ENCODE results near the gene HOXD12. TPM values are rescaled to one million over a fixed set of nuclear protein-coding genes. Genes with fewer than 3 reads are reported as not detected.

HOXD12 gene
- polyA plus RNA-seq, 1 donor from 2014 or later: not detected

DNA sequence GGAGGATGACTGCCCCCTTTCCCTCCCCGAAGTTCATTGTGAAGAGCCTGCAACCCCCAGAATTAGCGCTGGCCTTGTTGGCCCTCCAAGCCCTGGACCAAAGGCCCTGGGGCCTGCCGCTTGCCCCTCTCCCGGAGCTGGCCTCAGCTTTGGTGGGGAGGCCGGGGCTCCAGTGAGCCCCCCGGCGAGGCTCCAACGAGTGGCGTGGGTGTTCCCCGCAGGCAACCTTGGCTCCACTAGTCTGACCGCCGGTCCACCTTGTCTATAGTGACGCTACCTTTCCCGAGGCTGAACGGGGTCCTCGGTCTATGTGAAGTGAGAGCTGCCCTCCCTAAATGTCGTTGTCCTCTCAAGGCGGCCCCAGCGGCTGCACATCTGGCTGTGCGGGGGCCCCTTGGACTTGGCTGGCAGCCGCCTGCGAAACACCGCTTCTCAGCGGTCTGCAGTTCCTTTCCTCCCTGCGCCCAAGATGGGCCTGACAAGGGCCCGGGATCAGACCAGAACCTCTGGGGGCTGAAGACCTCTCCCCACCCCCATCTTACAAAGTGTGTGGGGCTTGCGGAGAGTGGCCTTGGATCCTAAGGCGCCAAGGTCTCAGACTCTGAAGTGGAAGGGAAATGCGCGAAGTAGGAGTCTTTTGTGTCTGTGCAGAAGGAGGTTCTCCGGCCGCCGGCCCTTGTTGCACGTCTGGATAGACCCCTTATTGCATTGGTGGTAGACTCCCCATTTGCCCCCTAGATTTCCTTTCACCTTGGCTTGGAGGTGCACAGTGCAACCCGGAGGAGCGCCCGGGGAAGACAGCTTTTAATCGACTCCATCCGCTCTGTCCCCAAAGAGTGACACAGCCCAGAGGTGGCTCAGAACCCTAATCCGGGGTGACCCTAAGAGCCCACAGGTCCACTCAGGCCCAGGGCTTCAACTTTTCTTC is 13.0 kb downstream of the HOXD12 start:
- H2AFZ ChIP-seq (ENCODE audit: low read depth, low read length): no peak overlapping the region
- no peaks in the 10 kb centered on the region for H3K9me2 ChIP-seq (ENCODE audit: insufficient read depth, low read length)
- no peak overlapping the region for H3K4me2 ChIP-seq (ENCODE audit: low read length)
- peaks cover 29% of the 10 kb centered on the region for H3K9me3 ChIP-seq (ENCODE audit: low read length)
- no peaks in the 10 kb centered on the region for H3F3A ChIP-seq (ENCODE audit: insufficient read depth, low read length, poor library complexity, severe bottlenecking)
- no peak overlapping the region for H3K27ac ChIP-seq (ENCODE audit: low read length)
- H3K27me3 ChIP-seq (ENCODE audit: insufficient read depth, low read depth, low read length): peaks cover 98% of the 10 kb centered on the region
- H3K36me3 ChIP-seq (ENCODE audit: insufficient read depth, low read length): no peaks in the 10 kb centered on the region
- TF ChIP-seq POLR2AphosphoS5 (IDR thresholded peaks at IDR 0.05): no peak
- TF ChIP-seq TAF1 (IDR thresholded peaks at IDR 0.05; ENCODE audit: low read depth): no peak
- TF ChIP-seq MXI1 (conservative IDR thresholded peaks at IDR 0.05; ENCODE audit: poor library complexity, severe bottlenecking): no peak
- TF ChIP-seq SMC3 (conservative IDR thresholded peaks at IDR 0.05; ENCODE audit: poor library complexity): no peak
- no peak for TF ChIP-seq EP300 (conservative IDR thresholded peaks at IDR 0.05; ENCODE audit: poor library complexity, severe bottlenecking)
- TF ChIP-seq, protein P1, sequence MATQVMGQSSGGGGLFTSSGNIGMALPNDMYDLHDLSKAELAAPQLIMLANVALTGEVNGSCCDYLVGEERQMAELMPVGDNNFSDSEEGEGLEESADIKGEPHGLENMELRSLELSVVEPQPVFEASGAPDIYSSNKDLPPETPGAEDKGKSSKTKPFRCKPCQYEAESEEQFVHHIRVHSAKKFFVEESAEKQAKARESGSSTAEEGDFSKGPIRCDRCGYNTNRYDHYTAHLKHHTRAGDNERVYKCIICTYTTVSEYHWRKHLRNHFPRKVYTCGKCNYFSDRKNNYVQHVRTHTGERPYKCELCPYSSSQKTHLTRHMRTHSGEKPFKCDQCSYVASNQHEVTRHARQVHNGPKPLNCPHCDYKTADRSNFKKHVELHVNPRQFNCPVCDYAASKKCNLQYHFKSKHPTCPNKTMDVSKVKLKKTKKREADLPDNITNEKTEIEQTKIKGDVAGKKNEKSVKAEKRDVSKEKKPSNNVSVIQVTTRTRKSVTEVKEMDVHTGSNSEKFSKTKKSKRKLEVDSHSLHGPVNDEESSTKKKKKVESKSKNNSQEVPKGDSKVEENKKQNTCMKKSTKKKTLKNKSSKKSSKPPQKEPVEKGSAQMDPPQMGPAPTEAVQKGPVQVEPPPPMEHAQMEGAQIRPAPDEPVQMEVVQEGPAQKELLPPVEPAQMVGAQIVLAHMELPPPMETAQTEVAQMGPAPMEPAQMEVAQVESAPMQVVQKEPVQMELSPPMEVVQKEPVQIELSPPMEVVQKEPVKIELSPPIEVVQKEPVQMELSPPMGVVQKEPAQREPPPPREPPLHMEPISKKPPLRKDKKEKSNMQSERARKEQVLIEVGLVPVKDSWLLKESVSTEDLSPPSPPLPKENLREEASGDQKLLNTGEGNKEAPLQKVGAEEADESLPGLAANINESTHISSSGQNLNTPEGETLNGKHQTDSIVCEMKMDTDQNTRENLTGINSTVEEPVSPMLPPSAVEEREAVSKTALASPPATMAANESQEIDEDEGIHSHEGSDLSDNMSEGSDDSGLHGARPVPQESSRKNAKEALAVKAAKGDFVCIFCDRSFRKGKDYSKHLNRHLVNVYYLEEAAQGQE (IDR thresholded peaks at IDR 0.05; ENCODE audit: borderline replicate concordance): no peak
- no peak for TF ChIP-seq EZH2 (IDR thresholded peaks at IDR 0.05; ENCODE audit: borderline replicate concordance, insufficient read depth, low read length, poor library complexity, severe bottlenecking)
- TF ChIP-seq, protein P2, sequence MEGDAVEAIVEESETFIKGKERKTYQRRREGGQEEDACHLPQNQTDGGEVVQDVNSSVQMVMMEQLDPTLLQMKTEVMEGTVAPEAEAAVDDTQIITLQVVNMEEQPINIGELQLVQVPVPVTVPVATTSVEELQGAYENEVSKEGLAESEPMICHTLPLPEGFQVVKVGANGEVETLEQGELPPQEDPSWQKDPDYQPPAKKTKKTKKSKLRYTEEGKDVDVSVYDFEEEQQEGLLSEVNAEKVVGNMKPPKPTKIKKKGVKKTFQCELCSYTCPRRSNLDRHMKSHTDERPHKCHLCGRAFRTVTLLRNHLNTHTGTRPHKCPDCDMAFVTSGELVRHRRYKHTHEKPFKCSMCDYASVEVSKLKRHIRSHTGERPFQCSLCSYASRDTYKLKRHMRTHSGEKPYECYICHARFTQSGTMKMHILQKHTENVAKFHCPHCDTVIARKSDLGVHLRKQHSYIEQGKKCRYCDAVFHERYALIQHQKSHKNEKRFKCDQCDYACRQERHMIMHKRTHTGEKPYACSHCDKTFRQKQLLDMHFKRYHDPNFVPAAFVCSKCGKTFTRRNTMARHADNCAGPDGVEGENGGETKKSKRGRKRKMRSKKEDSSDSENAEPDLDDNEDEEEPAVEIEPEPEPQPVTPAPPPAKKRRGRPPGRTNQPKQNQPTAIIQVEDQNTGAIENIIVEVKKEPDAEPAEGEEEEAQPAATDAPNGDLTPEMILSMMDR (IDR thresholded peaks at IDR 0.05; ENCODE audit: poor library complexity, severe bottlenecking): no peak
- no peak for TF ChIP-seq RAD21 (conservative IDR thresholded peaks at IDR 0.05)
- H3K9ac ChIP-seq (ENCODE audit: low read length): no peak overlapping the region
- H3K4me3 ChIP-seq (ENCODE audit: low read length): no peak overlapping the region
- H4K20me1 ChIP-seq (ENCODE audit: insufficient read depth): no peaks in the 10 kb centered on the region
- no peaks in the 10 kb centered on the region for H3K79me2 ChIP-seq (replicated peaks; ENCODE audit: insufficient read depth, low read length)

DNA sequence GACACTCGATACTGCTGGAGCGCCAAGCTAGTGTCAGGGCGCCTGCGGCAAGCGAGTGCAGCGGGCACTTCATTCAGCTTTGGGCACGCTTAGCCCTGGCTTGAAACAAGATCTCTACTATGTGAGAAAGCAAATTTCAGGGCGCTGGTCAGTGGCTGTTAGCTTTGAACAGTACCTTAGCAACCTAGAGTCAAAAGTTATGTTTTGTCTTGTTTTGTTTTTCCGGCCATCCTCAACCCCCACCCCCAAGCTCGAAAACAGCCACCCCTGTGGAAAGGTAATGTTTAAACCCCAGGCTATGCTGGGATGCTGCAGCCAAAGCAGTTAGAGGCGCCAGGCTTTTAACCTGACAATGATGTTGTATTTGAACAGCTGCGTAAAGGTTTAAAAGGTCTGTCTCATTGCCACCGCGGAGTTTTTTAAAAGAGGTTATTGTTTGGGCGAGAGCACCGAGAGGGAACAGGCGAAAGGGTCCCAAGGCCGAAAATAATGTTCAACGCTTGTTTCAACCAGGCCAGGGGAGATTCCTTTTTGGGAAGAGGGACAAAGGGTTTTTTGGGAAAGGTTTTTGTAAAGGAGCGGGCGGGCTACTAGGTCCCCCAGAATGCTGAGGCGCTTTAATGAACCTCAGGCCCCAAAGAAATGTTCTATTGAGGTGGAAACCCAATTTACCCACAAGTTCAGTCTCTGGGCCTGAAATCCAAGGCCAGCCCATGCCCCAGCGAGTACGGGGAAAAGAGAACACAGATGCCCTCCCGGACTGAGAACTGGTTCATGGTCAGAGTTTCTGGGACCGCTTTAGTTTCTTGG is 14.7 kb downstream of the HOXD12 start:
- Histone ChIP-seq H3K9me2 (ENCODE audit: insufficient read depth, low read length) (no peaks in the 10 kb centered on the region), H3K9me3 (ENCODE audit: low read length) (peaks cover 32% of the 10 kb centered on the region), H3F3A (ENCODE audit: insufficient read depth, low read length, poor library complexity, severe bottlenecking) (no peaks in the 10 kb centered on the region), H3K4me2 (ENCODE audit: low read length) (no peak overlapping the region), H3K9ac (ENCODE audit: low read length) (no peak overlapping the region), H2AFZ (ENCODE audit: low read depth, low read length) (no peak overlapping the region), H3K27me3 (ENCODE audit: insufficient read depth, low read depth, low read length) (peaks cover 99% of the 10 kb centered on the region), H3K79me2 (replicated peaks; ENCODE audit: insufficient read depth, low read length) (no peaks in the 10 kb centered on the region), H3K4me3 (ENCODE audit: low read length) (no peak overlapping the region), H3K27ac (ENCODE audit: low read length) (no peak overlapping the region), H3K36me3 (ENCODE audit: insufficient read depth, low read length) (no peaks in the 10 kb centered on the region), H4K20me1 (ENCODE audit: insufficient read depth) (no peaks in the 10 kb centered on the region)
- TF ChIP-seq, protein P1 (IDR thresholded peaks at IDR 0.05; ENCODE audit: borderline replicate concordance): no peak
- TF ChIP-seq RAD21 (conservative IDR thresholded peaks at IDR 0.05) (no peak), SMC3 (conservative IDR thresholded peaks at IDR 0.05; ENCODE audit: poor library complexity) (no peak), MXI1 (conservative IDR thresholded peaks at IDR 0.05; ENCODE audit: poor library complexity, severe bottlenecking) (no peak), EZH2 (IDR thresholded peaks at IDR 0.05; ENCODE audit: borderline replicate concordance, insufficient read depth, low read length, poor library complexity, severe bottlenecking) (no peak), TAF1 (IDR thresholded peaks at IDR 0.05; ENCODE audit: low read depth) (no peak), EP300 (conservative IDR thresholded peaks at IDR 0.05; ENCODE audit: poor library complexity, severe bottlenecking) (no peak), POLR2AphosphoS5 (IDR thresholded peaks at IDR 0.05) (no peak)
- TF ChIP-seq, protein P2 (IDR thresholded peaks at IDR 0.05; ENCODE audit: poor library complexity, severe bottlenecking): no peak

All from neural cell (in vitro differentiated cells).